ENCODE results near the gene DYNC1I2.

Gene DYNC1I2

DNA sequence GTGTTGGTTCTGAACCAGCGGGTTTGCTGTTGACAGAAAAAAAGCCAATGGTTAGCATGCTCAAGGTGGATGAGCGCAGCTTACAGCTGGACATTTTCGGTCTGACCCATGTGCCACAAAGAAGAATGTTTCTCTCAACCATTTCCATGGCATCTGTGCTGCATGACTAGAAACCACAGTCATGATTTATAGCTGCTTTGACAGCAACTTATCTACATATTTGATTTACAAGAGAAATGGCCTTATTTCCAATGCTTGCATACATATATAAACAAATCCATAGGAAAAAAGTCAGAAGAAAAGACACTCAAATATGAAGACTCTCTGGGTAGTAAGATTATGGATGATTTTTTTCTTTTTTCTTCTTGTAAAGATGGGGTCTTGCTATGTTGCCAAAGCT is 98.2 kb downstream of the DYNC1I2 start:
- H3K36me3 ChIP-seq (ENCODE audit: insufficient read depth, low read length) = peaks cover 20% of the 10 kb centered on the region; the same call in 1 of the 2 replicates
- no peak overlapping the region for H3K27ac ChIP-seq (ENCODE audit: low read depth, low read length)
- WGBS = 65% methylated on average over 3 of the region's 3 CpGs
- H3K4me3 ChIP-seq (ENCODE audit: low read length) = no peak overlapping the region
- H3K9ac ChIP-seq (ENCODE audit: low read depth, low read length) = no peak overlapping the region
- H3K27me3 ChIP-seq (ENCODE audit: insufficient read depth, low read length) = no peaks in the 10 kb centered on the region
- H3K4me1 ChIP-seq (ENCODE audit: insufficient read depth, low read length) = peaks cover 27% of the 10 kb centered on the region
- H3K9me3 ChIP-seq (ENCODE audit: insufficient read depth, low read depth, low read length) = peaks cover 4% of the 10 kb centered on the region; the same call in 1 of the 2 replicates

DNA sequence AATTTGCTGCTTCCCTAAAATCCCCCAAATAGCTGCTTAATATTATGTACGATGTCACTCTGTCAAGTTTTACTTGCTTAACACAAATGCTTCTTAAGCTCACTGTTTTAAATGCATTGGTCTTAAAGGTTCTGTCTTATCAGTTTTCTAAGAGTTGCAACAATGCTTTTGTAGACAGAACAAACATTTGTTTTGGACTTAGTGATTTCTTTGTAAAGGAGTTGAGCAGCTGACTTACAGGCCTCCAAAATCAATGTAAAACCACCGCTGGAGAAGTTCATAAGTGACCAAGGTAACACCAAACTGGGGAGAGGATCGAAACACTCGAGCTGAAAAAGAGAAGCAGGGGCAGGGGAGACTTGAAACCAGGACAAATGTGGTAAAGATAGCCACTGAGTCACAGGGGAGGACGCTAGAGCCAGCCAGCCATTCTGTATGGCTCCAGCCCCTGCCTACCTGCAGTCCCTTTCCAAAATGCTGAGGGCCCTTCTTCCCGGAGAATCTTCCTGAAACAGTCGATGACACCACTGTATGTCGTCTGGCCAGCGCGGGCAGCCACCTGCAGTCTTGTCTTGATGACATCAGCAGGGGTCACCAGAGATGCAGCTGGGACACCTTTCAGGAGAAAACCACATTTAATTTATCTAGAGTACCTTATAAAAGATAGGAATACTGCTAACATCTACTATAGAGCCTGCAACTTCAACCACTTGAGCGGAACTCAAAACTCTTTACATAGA is 100.2 kb downstream of the DYNC1I2 start:
- Histone ChIP-seq H3K36me3 (ENCODE audit: insufficient read depth, low read length) (peaks cover 15% of the 10 kb centered on the region; the same call in 1 of the 2 replicates), H3K4me3 (ENCODE audit: low read length) (no peak overlapping the region), H3K27me3 (ENCODE audit: insufficient read depth, low read length) (no peaks in the 10 kb centered on the region), H3K9ac (ENCODE audit: low read depth, low read length) (no peak overlapping the region), H3K4me1 (ENCODE audit: insufficient read depth, low read length) (peaks cover 28% of the 10 kb centered on the region), H3K9me3 (ENCODE audit: insufficient read depth, low read depth, low read length) (no peaks in the 10 kb centered on the region), H3K27ac (ENCODE audit: low read depth, low read length) (peak overlapping the region; percentile 39; the same call in 1 of the 2 replicates)
- WGBS = 59% methylated on average over 10 of the region's 11 CpGs

DNA sequence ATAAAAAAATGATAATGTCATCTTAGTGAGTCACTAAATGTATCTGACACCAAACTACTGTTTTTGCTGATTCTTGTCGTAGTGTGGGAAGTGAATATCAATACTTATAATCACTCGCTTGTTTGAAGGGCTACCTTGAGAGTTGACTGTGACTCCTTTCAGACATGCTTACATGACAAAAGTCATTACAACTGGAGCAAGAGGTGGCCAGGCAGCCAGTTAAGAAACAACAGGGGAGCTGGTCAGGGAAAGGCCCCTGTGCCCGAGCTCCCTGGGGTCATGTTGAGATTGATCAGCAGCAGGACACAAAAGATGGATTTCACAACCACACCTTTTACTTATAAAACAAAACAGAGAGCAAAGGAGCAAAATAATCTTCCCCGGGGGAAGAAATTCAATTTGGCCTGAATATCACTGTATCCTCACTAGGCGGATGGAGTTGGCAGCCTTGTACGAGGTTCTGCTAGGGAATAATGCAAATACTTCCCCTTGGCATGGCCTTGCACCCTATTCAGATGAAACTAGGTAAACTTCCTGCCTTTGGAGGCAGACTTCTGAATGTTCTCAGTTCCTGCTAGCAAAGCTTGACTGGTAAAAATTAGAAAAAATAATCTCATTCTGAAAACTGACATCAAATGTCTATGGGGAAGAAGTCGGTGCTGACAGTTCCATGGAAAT is 101.2 kb downstream of the DYNC1I2 start:
- WGBS = 14% methylated on average over 6 of the region's 7 CpGs
- H3K4me1 ChIP-seq (ENCODE audit: insufficient read depth, low read length) = peaks cover 38% of the 10 kb centered on the region
- H3K36me3 ChIP-seq (ENCODE audit: insufficient read depth, low read length) = peaks cover 15% of the 10 kb centered on the region; the same call in 1 of the 2 replicates
- H3K9ac ChIP-seq (ENCODE audit: low read depth, low read length) = no peak overlapping the region
- H3K4me3 ChIP-seq (ENCODE audit: low read length) = no peak overlapping the region
- peak overlapping the region; percentile 85; the same call in 1 of the 2 replicates for H3K27ac ChIP-seq (ENCODE audit: low read depth, low read length)
- H3K27me3 ChIP-seq (ENCODE audit: insufficient read depth, low read length) = no peaks in the 10 kb centered on the region
- H3K9me3 ChIP-seq (ENCODE audit: insufficient read depth, low read depth, low read length) = no peaks in the 10 kb centered on the region

DNA sequence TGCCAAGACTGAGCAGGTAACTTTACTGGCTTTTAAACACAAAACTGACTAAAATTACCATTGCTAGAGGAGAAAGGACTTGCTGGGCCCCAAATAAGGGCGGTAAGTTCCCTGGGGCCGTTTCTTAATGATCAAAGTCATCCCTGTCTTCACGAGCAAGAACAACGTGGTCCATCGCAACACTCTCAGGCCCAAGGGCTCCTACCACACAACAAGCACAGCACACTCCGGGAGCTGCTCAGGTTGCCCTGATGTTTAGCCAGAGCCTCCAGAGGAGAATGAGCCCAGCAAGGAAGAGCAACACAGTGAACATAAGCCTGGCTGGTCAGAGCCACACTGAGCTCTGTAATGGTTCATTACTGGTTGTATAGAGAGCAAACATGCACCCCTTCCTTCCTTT is 102.7 kb downstream of the DYNC1I2 start:
- Histone ChIP-seq H3K9ac (ENCODE audit: low read depth, low read length) (no peak overlapping the region), H3K4me1 (ENCODE audit: insufficient read depth, low read length) (peaks cover 53% of the 10 kb centered on the region), H3K9me3 (ENCODE audit: insufficient read depth, low read depth, low read length) (no peaks in the 10 kb centered on the region), H3K27me3 (ENCODE audit: insufficient read depth, low read length) (no peaks in the 10 kb centered on the region), H3K4me3 (ENCODE audit: low read length) (no peak overlapping the region), H3K36me3 (ENCODE audit: insufficient read depth, low read length) (peaks cover 7% of the 10 kb centered on the region; the same call in 1 of the 2 replicates), H3K27ac (ENCODE audit: low read depth, low read length) (no peak overlapping the region)
- WGBS = 74% methylated on average over 6 of the region's 6 CpGs

DNA sequence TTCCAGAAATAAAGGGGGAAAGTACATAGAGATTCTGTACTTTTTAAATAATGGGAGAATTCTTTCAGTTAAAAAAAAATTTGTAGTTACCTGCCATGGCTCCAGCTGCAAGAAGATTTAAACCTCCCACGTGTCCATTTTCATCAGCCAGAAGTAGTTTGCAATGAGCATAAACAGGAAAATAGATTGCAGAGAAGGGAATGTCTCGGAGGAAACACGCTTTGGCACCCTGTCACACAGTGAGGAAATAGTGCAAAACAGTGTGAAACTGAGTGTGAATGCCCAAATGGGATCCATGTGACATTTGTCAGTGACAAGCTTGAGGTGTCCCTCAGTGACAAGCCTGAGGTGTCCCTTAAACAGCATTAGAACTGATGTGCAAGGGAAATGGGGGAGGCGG is 104.1 kb downstream of the DYNC1I2 start:
- no peak overlapping the region for H3K9ac ChIP-seq (ENCODE audit: low read depth, low read length)
- no peaks in the 10 kb centered on the region for H3K27me3 ChIP-seq (ENCODE audit: insufficient read depth, low read length)
- no peak overlapping the region for H3K27ac ChIP-seq (ENCODE audit: low read depth, low read length)
- H3K4me1 ChIP-seq (ENCODE audit: insufficient read depth, low read length) = peaks cover 61% of the 10 kb centered on the region
- H3K36me3 ChIP-seq (ENCODE audit: insufficient read depth, low read length) = no peaks in the 10 kb centered on the region; the same call in 1 of the 2 replicates
- H3K9me3 ChIP-seq (ENCODE audit: insufficient read depth, low read depth, low read length) = no peaks in the 10 kb centered on the region
- WGBS = 92% methylated on average over 4 of the region's 4 CpGs
- H3K4me3 ChIP-seq (ENCODE audit: low read length) = no peak overlapping the region

DNA sequence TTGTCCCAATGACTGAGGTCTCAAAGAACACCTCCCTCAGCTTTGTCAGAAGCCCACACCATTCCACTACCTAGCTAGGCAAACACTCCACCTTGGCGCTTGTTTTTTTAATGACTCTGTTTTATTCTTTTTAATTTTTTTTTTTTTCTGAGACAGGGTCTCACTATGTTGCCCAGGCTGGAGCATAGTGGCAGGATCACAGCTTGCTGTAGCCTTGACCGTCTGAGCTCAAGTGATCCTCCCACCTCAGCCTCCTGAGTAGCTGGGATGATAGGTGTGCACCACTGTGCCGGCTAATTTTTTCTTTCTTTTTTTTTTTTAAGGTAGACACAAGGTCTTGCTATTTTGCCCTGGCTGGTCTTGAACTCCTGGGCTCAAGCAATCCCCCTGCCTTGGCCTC is 104.9 kb downstream of the DYNC1I2 start:
- H3K27me3 ChIP-seq (ENCODE audit: insufficient read depth, low read length) = no peaks in the 10 kb centered on the region
- no peak overlapping the region for H3K9ac ChIP-seq (ENCODE audit: low read depth, low read length)
- WGBS = 94% methylated on average over 3 of the region's 3 CpGs
- no peak overlapping the region for H3K4me3 ChIP-seq (ENCODE audit: low read length)
- H3K27ac ChIP-seq (ENCODE audit: low read depth, low read length) = no peak overlapping the region
- H3K9me3 ChIP-seq (ENCODE audit: insufficient read depth, low read depth, low read length) = no peaks in the 10 kb centered on the region
- H3K4me1 ChIP-seq (ENCODE audit: insufficient read depth, low read length) = peaks cover 62% of the 10 kb centered on the region
- no peaks in the 10 kb centered on the region; the same call in 1 of the 2 replicates for H3K36me3 ChIP-seq (ENCODE audit: insufficient read depth, low read length)

DNA sequence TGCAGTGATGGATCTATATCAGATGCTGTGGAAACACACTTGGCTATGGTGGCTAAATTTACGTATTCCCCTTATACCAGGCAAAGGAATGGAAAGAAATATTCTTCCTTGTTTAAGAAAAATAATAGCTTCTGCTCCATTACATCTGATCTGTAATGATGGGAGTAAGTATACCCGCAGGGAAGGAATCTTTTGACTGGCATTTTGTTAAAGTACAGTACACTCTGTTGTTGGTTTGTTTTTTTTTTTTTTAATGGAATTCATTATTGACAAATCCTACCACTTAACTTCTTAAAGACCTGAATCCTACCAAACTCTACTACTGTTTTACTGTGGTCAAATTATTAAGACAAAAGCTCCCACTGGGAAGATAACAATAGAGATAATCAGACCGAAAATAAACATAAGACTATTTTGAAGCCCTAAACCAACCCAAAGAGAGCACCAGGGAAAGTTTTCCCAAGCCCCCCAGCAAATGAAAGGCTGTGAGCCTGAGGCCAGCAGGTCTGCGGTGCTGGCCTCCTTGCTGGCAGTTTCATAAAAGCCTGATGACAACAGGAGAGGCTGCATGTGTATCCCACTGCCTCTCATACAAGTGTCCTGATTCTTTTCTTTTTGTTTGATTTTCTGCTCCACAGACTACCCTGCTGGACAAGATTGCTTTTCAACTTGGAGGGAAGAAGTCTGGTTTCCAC is 105.8 kb downstream of the DYNC1I2 start:
- 11% methylated on average over 3 of the region's 4 CpGs for WGBS

DNA sequence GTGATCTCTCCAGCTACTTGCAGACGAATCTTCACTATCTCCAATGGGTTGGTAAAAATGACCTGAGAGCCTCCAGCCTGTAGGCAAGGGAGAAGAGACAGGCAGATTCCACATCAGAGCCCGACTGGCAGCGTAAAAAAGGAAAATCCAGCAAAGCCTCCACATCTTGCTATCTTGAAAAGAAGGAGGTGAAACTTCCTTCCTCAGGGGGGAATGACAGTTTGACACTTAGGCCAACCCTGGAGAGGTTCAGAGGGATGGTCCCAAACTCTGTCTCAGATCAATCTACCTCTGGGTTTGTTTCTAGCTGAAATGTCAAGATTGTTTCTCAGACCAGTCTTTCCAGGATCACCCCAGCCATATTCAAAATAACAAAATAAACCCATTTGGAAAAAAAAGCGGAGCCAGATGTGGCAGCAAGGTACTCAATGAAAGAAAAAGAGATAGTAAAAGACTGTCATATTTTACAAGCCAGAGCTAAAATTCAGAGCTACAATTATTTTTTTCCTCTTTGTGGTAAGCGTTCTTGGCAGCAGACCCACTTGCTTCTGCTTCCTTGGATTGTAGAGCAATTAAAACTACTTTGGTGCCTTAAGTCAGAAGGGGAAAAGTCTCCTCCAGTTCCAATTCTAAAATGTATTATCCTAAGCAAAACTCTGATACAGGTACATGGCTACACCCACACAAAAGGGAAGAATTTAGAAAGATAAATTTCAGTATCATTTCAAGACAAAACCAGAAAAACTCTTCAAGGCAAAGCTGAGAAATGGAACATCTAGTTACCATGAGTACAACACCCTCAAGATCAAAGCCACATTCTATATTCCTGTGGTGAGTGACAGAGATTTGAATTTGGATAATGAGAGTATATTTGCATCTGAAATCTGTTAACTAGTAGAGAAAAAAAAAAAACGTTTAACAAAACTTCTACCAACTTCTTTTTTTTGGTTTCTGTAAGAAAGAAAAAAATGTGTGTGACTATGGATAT is 106.7 kb downstream of the DYNC1I2 start:
- Histone ChIP-seq H3K27me3 (ENCODE audit: insufficient read depth, low read length) (no peaks in the 10 kb centered on the region), H3K9ac (ENCODE audit: low read depth, low read length) (no peak overlapping the region), H3K36me3 (ENCODE audit: insufficient read depth, low read length) (no peaks in the 10 kb centered on the region), H3K9me3 (ENCODE audit: insufficient read depth, low read depth, low read length) (no peaks in the 10 kb centered on the region), H3K27ac (ENCODE audit: low read depth, low read length) (peak overlapping the region; percentile 24; the same call in 1 of the 2 replicates), H3K4me3 (ENCODE audit: low read length) (no peak overlapping the region), H3K4me1 (ENCODE audit: insufficient read depth, low read length) (peaks cover 61% of the 10 kb centered on the region)
- 71% methylated on average over 5 of the region's 6 CpGs for WGBS

More for the DNA sequence above, 105.8 kb downstream of the DYNC1I2 start:
- H3K36me3 ChIP-seq (ENCODE audit: insufficient read depth, low read length) = no peaks in the 10 kb centered on the region
- H3K4me3 ChIP-seq (ENCODE audit: low read length) = no peak overlapping the region
- peak overlapping the region; percentile 24; the same call in 1 of the 2 replicates for H3K27ac ChIP-seq (ENCODE audit: low read depth, low read length)
- H3K4me1 ChIP-seq (ENCODE audit: insufficient read depth, low read length) = peaks cover 62% of the 10 kb centered on the region
- no peaks in the 10 kb centered on the region for H3K9me3 ChIP-seq (ENCODE audit: insufficient read depth, low read depth, low read length)
- no peak overlapping the region for H3K9ac ChIP-seq (ENCODE audit: low read depth, low read length)
- H3K27me3 ChIP-seq (ENCODE audit: insufficient read depth, low read length) = no peaks in the 10 kb centered on the region

DNA sequence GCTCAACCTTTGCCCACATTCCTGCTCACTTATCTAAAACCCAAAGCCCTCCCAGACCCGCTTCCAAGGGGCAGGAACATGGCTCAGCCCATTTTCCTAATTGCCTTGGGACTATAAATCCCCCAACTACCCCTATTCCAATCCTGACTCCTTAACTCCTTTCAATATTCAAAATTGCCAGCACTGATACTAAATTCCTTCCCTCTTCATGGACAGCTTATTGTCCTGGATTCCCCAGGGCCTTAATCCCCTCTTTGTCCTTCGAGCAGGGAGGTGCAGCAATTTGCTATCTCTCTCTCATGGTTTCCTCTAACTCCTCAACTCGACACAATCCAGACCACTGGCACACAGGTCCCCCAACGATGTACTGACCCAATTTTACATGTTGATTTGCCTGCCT is 107.6 kb downstream of the DYNC1I2 start:
- Histone ChIP-seq H3K9ac (ENCODE audit: low read depth, low read length) (no peak overlapping the region), H3K36me3 (ENCODE audit: insufficient read depth, low read length) (no peaks in the 10 kb centered on the region), H3K4me3 (ENCODE audit: low read length) (no peak overlapping the region), H3K27ac (ENCODE audit: low read depth, low read length) (0 out of 2 replicates have a peak overlapping the region, but pooled peaks have one; percentile 8), H3K9me3 (ENCODE audit: insufficient read depth, low read depth, low read length) (no peaks in the 10 kb centered on the region), H3K27me3 (ENCODE audit: insufficient read depth, low read length) (no peaks in the 10 kb centered on the region), H3K4me1 (ENCODE audit: insufficient read depth, low read length) (peaks cover 58% of the 10 kb centered on the region)
- WGBS = 30% methylated on average over 4 of the region's 4 CpGs
